HCT116 (cell line): ENCODE results near the gene SH2D3C. TPM values are rescaled to one million over a fixed set of nuclear protein-coding genes. Genes with fewer than 3 reads are reported as not detected.

Experiments
- ATAC-seq: fragments of 200-7000 bp; cut with Tn5 transposase; 2 replicates; pipeline ENCODE4 v1.9.1; 2020; ENCODE audit warnings: mild to moderate bottlenecking, moderate library complexity
- BruUV-seq: library from RNA; stranded (reverse); fragments of 400-500 nt; replicated peaks from 2 replicates; lab custom pipeline; 2021; lab: Mats Ljungman, UMichigan
- CTCF ChIA-PET: fragments of 300-600 bp; sonication (Branson Sonifier 250); formaldehyde crosslinking; loops from one replicate; lab custom pipeline; 2021; ENCODE audit warnings: antibody characterized with exemption; lab: Charles Lee
- POLR2A ChIA-PET: fragments of 300-600, 350-600 bp; sonication (Branson Sonifier 250); formaldehyde crosslinking; loops from one replicate; lab custom pipeline; 2021; ENCODE audit warnings: antibody characterized with exemption; lab: Charles Lee
- RAD21 ChIA-PET, 2 experiments: fragments of 300-600 bp; sonication (Branson Sonifier 250); formaldehyde crosslinking; loops; one replicate each; lab custom pipeline; 2023; ENCODE audit warnings: low total read pairs in 2 of 2; ENCODE audit not compliant: uncharacterized antibody in 2 of 2, unreplicated experiment in 2 of 2, low non-redundant PET in 1 of 2; lab: Charles Lee
- DNase-seq: peaks from one replicate; pipeline ENCODE4 v3.0.0-alpha.2; 2010; ENCODE audit warnings: low read depth, low spot score
- H2AFZ ChIP-seq: fragments of 200-600 bp; shearing (Covaris generic), sonication (generic); 2 replicates; pipeline ENCODE4 v1.6.1; 2017; ENCODE audit warnings: low read depth, mixed run types, mixed read lengths, antibody characterized with exemption, low read length; ENCODE audit not compliant: poor library complexity, severe bottlenecking
- H3K27ac ChIP-seq: 2 replicates; pipeline ENCODE4 v1.5.1; 2012; ENCODE audit warnings: low read depth, low read length
- H3K27me3 ChIP-seq: fragments of 200-600 bp; sonication (generic); 2 replicates; pipeline ENCODE4 v1.6.1; 2016; ENCODE audit warnings: mixed run types, low read length, mixed read lengths; ENCODE audit not compliant: insufficient read depth
- H3K36me3 ChIP-seq, 2 experiments: fragments of 200-500 bp in 1 of 2; fragments of 200-600 bp in 1 of 2; sonication (Bioruptor generic) in 1 of 2; sonication (generic) in 1 of 2; 2 replicates each; pipeline versions ENCODE4 v1.5.1 to v1.6.1; 2014 to 2016; ENCODE audit warnings: low read length in 2 of 2, inconsistent platforms in 1 of 2, mixed read lengths in 1 of 2, mixed run types in 1 of 2; ENCODE audit not compliant: insufficient read depth in 2 of 2, control insufficient read depth in 1 of 2
- H3K4me1 ChIP-seq, 2 experiments: fragments of 200-600 bp in 1 of 2; sonication (generic) in 1 of 2; 2 replicates each; pipeline versions ENCODE4 v1.5.1 to v1.6.1; 2012 to 2017; ENCODE audit warnings: low read length in 2 of 2, inconsistent platforms in 1 of 2, mild to moderate bottlenecking in 1 of 2, mixed read lengths in 1 of 2, mixed run types in 1 of 2, moderate library complexity in 1 of 2; ENCODE audit not compliant: insufficient read depth in 2 of 2, control insufficient read depth in 1 of 2
- H3K4me2 ChIP-seq: fragments of 200-600 bp; sonication (generic); 2 replicates; pipeline ENCODE4 v1.6.1; 2017; ENCODE audit warnings: mixed run types, low read length, mixed read lengths
- H3K4me3 ChIP-seq, 2 experiments: fragments of 200-600 bp in 1 of 2; sonication (generic) in 1 of 2; replicated peaks in 1 of 2; 2 replicates each; pipeline ENCODE4 v1.5.1; 2011 to 2016; ENCODE audit warnings: low read length in 2 of 2, control low read depth in 1 of 2, low read depth in 1 of 2, mild to moderate bottlenecking in 1 of 2, mixed read lengths in 1 of 2, mixed run types in 1 of 2
- H3K79me2 ChIP-seq: fragments of 200-600 bp; sonication (generic); 2 replicates; pipeline ENCODE4 v1.6.1; 2017; ENCODE audit warnings: mild to moderate bottlenecking, mixed run types, low read length, moderate library complexity, mixed read lengths; ENCODE audit not compliant: insufficient read depth
- H3K9ac ChIP-seq: fragments of 200-600 bp; sonication (generic); 2 replicates; pipeline ENCODE4 v1.6.1; 2016; ENCODE audit warnings: low read length, mixed read lengths
- H3K9me2 ChIP-seq: fragments of 200-600 bp; sonication (generic), shearing (Covaris generic); 2 replicates; pipeline ENCODE4 v1.6.1; 2017; ENCODE audit warnings: mixed run types, mild to moderate bottlenecking, moderate library complexity; ENCODE audit not compliant: insufficient read depth
- H3K9me3 ChIP-seq, 2 experiments: fragments of 200-500 bp in 1 of 2; fragments of 200-600 bp in 1 of 2; sonication (Bioruptor generic) in 1 of 2; sonication (generic) in 1 of 2; 2 replicates each; pipeline ENCODE4 v1.6.1; 2014 to 2017; ENCODE audit warnings: low read length in 2 of 2, mixed read lengths in 2 of 2, inconsistent platforms in 1 of 2, low read depth in 1 of 2, mild to moderate bottlenecking in 1 of 2, mixed run types in 1 of 2, moderate library complexity in 1 of 2; ENCODE audit not compliant: control insufficient read depth in 1 of 2, insufficient read depth in 1 of 2
- H4K20me1 ChIP-seq: fragments of 200-600 bp; sonication (generic), shearing (Covaris generic); 2 replicates; pipeline ENCODE4 v1.6.1; 2017; ENCODE audit warnings: mixed run types, mild to moderate bottlenecking, moderate library complexity; ENCODE audit not compliant: insufficient read depth
- ATF3 ChIP-seq: IDR thresholded peaks from 2 replicates; pipeline ENCODE4 v1.6.1; 2012
- FOSL1 ChIP-seq: IDR thresholded peaks from 2 replicates; pipeline ENCODE4 v1.6.1; 2012; ENCODE audit warnings: low read depth
- JUND ChIP-seq: IDR thresholded peaks from 2 replicates; pipeline ENCODE4 v1.6.1; 2012
- MAX ChIP-seq: IDR thresholded peaks from 2 replicates; pipeline ENCODE4 v1.6.1; 2012
- POLR2AphosphoS5 ChIP-seq: IDR thresholded peaks from 2 replicates; pipeline ENCODE4 v1.6.1; 2011; ENCODE audit warnings: mild to moderate bottlenecking, low read depth, low read length, moderate library complexity
- SIN3A ChIP-seq: IDR thresholded peaks from 2 replicates; pipeline ENCODE4 v1.6.1; 2012; ENCODE audit warnings: low read depth
- SP1 ChIP-seq: IDR thresholded peaks from 2 replicates; pipeline ENCODE4 v1.6.1; 2012; ENCODE audit warnings: low read depth
- SRF ChIP-seq: IDR thresholded peaks from 2 replicates; pipeline ENCODE4 v1.6.1; 2012; ENCODE audit warnings: low read depth
- ZBTB33 ChIP-seq: IDR thresholded peaks from 2 replicates; pipeline ENCODE4 v1.6.1; 2011; ENCODE audit warnings: mild to moderate bottlenecking, low read length, moderate library complexity; ENCODE audit not compliant: insufficient replicate concordance; ENCODE audit errors: extremely low read depth
- intact Hi-C: fragments of 100-400 bp; cut with micrococcal nuclease; formaldehyde crosslinking; loops from 2 replicates; pipeline ENCODE4 v1.10.0; 2022
- total RNA-seq: library from RNA; stranded (reverse); gene quantifications from one replicate; pipeline ENCODE4 v1.2.1, GENCODE V29; 2021; ENCODE audit not compliant: unreplicated experiment

SH2D3C gene
- total RNA-seq, 1 experiment from 2014 or later: 1.3 TPM

GRCh38 chr9:127809540-127810377 lies 31.3 kb upstream of the SH2D3C start:
- DNase-seq: no peak

GRCh38 chr9:127809002-127809539 lies 30.6 kb upstream of the SH2D3C start:
- no peak overlapping the region for H2AFZ ChIP-seq
- H3K79me2 ChIP-seq: peaks cover 24% of the 10 kb centered on the region
- no peak overlapping the region for H3K4me2 ChIP-seq
- peaks cover 6 to 18% of the 10 kb centered on the region in 2 experiments for H3K4me1 ChIP-seq
- intact Hi-C loops: no loop called here
- peaks cover 4% of the 10 kb centered on the region; the same call in 1 of the 2 replicates for H4K20me1 ChIP-seq
- H3K9me2 ChIP-seq: no peaks in the 10 kb centered on the region
- H3K27me3 ChIP-seq: no peaks in the 10 kb centered on the region
- H3K36me3 ChIP-seq: peaks cover 17 to 51% of the 10 kb centered on the region in 2 experiments; a peak in 3 of 4 replicates
- TF ChIP-seq POLR2AphosphoS5 (no peak), JUND (no peak), SIN3A (no peak), ZBTB33 (no peak), MAX (no peak)
- TF ChIP-seq, all 23 proteins: peak for 0
- ChIA-PET CTCF (no interaction called here), RAD21 (no interaction called here), POLR2A (interaction anchor here (0.7 kb wide), 1 partner anchor 38 kb away, joined by 3 read pairs; no protein-coding TSS in a partner anchor)
- DNase-seq (no peak), ATAC-seq (no peak)
- 0 out of 2 replicates have a peak overlapping the region, but pooled peaks have one; percentile 2 for H3K9ac ChIP-seq
- no peak overlapping the region for H3K4me3 ChIP-seq
- BruUV-seq: no TSS peak
- no peaks in the 10 kb centered on the region for H3K9me3 ChIP-seq
- H3K27ac ChIP-seq: peak overlapping the region; percentile 21

More at GRCh38 chr9:127809540-127810377, 31.3 kb upstream of the SH2D3C start:
- RAD21 ChIA-PET: no interaction called here
- 0 out of 2 replicates have a peak overlapping the region, but pooled peaks have one; percentile 2 for H3K9ac ChIP-seq
- H3K27ac ChIP-seq: peak overlapping the region; percentile 20; the same call in 1 of the 2 replicates
- no peaks in the 10 kb centered on the region for H3K9me3 ChIP-seq
- intact Hi-C loops: no loop called here
- peaks cover 4% of the 10 kb centered on the region; the same call in 1 of the 2 replicates for H4K20me1 ChIP-seq
- H3K27me3 ChIP-seq: no peaks in the 10 kb centered on the region
- no peak overlapping the region for H2AFZ ChIP-seq
- peaks cover 0 to 12% of the 10 kb centered on the region in 2 experiments; a peak in 2 of 4 replicates for H3K4me1 ChIP-seq
- peaks cover 17% of the 10 kb centered on the region for H3K79me2 ChIP-seq
- no peak overlapping the region for H3K4me2 ChIP-seq
- TF ChIP-seq ATF3 (no peak), SP1 (no peak), SRF (no peak), FOSL1 (no peak)
- no peaks in the 10 kb centered on the region for H3K9me2 ChIP-seq
- peak; percentile 46 for ATAC-seq
- CTCF ChIA-PET: no interaction called here
- H3K36me3 ChIP-seq: peaks cover 18 to 49% of the 10 kb centered on the region in 2 experiments; a peak in 3 of 4 replicates
- H3K4me3 ChIP-seq: no peak overlapping the region
- POLR2A ChIA-PET: no interaction called here
- BruUV-seq: no TSS peak
